AG10803 (cell line): ENCODE measurements around the gene EXOC3.
"Not testable (repeated sequence)": the region's sequence is repeated elsewhere in the genome, so short reads cannot be mapped to it uniquely, and the experiment has no call there.

Experiments
- DNase-seq: peaks from one replicate; pipeline ENCODE4 v3.0.0; 2010; ENCODE audit warnings: low read depth
- H3K4me3 ChIP-seq: 2 replicates; pipeline ENCODE4 v1.5.1; 2011; ENCODE audit warnings: mild to moderate bottlenecking, low read length, control low read depth
- CTCF ChIP-seq: conservative IDR thresholded peaks from 2 replicates; pipeline ENCODE4 v1.5.1; 2011; ENCODE audit warnings: mild to moderate bottlenecking, low read length, control low read depth, inconsistent platforms

The EXOC3 gene

GRCh38 chr5:485946-486491 lies 43.0 kb downstream of the EXOC3 start:
- no peak overlapping the region for H3K4me3 ChIP-seq
- DNase-seq = no peak
- TF ChIP-seq CTCF = no peak

GRCh38 chr5:486597-486996 lies 43.6 kb downstream of the EXOC3 start:
- not testable (repeated sequence) for DNase-seq, H3K4me3 ChIP-seq

- no peak overlapping the region for H3K4me3 ChIP-seq
- no peak for TF ChIP-seq CTCF
- DNase-seq = no peak
Observed at GRCh38 chr5:488241-488640, 45.3 kb downstream of the EXOC3 start.

GRCh38 chr5:488744-489688 lies 46.0 kb downstream of the EXOC3 start:
- H3K4me3 ChIP-seq = no peak overlapping the region
- DNase-seq = no peak

GRCh38 chr5:489689-490080 lies 46.7 kb downstream of the EXOC3 start:
- DNase-seq = no peak
- no peak overlapping the region for H3K4me3 ChIP-seq
- TF ChIP-seq CTCF = no peak

More at GRCh38 chr5:488744-489688, 46.0 kb downstream of the EXOC3 start:
- no peak for TF ChIP-seq CTCF

- TF ChIP-seq CTCF = no peak
- no peak overlapping the region for H3K4me3 ChIP-seq
- DNase-seq = no peak
Observed at GRCh38 chr5:490116-491106, 47.4 kb downstream of the EXOC3 start.
